Middle frontal gyrus (tissue), 1 donor: ENCODE data around the gene DNAJC12.
"Not testable (repeated sequence)": the region's sequence is repeated elsewhere in the genome, so short reads cannot be mapped to it uniquely, and the experiment has no call there.

Experiments used
- DNase-seq: peaks from one replicate; pipeline ENCODE4 v3.0.0-alpha.2; 2015; ENCODE audit warnings: low spot score; ENCODE audit errors: extremely low spot score

Gene DNAJC12

DNA sequence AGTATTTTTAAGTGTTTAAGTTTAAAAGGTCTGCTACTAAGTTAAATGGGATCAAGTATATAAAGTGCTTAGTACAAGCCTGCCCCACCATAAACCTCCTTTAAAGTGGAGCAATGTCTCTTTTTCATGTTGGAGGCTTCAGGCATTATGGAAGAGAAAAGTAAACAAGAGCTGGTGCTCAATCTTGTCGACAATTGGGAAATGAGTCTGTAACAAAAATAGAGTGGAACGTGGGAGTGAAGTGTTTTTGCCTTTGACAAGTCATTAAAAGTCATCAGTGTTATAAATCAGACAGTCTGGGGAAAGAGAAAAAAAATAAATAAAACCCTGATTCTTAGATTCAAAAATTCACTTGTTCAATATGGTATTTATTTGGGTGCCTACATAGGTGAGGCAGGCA is 44.7 kb downstream of the DNAJC12 start:
- DNase-seq = no peak

DNA sequence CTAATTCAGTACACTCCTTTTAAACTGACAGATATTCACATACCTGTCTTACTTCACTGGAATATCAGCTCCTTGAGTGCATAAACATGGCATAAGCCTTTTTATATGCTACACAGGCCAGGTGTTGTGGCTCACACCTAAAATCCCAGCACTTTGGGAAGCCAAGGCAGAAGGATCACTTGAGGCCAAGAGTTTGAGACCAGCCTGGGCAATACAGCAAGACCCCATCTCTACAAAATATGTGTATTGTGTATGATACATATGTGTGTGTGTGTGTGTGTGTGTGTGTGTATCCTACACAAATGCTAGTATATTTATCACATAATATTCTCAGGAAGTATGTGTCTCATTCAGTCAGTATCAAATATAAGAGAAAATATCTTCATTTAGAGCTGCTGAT is 45.3 kb downstream of the DNAJC12 start:
- DNase-seq = no peak

DNA sequence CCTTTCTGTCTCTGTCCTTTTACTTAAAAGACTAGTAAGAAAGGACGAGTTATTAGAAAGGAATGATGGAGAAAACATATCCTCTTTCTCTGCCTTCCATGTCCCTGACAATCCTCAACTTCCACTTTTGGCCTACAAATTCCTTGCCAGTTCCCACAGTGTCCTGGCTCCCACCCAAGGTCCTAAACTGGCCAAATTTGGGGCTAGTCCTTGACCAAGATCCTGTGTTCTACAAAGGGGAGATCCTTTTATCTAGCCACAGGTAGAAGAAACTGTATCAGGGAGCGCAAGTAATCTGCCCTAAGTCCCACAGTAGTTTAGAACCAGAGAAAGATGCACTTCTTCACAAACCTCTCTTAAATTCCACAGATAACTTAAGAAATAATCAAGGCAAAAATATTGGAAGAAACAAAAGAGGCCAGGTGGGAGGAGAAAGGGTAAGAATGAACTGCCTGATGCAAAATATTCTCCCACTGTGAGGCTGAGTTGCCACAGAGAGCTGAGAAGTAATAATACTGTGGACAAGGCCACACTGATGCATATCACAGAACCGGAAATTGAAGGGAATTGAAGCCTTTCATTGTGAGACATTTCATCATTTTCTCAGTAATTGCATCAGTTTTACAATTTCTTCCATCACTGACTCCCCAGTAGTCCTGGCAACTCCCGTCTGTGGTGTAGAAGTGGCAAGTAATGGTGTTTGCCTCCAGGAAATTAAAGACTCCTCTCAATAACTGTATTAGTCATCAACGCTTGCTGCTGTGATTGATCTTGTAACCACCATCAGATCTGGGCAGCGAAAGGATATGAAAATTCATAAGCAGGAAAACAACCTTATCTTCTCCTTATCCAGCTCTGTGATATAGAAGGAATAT is 47.2 kb downstream of the DNAJC12 start:
- DNase-seq = no peak

DNA sequence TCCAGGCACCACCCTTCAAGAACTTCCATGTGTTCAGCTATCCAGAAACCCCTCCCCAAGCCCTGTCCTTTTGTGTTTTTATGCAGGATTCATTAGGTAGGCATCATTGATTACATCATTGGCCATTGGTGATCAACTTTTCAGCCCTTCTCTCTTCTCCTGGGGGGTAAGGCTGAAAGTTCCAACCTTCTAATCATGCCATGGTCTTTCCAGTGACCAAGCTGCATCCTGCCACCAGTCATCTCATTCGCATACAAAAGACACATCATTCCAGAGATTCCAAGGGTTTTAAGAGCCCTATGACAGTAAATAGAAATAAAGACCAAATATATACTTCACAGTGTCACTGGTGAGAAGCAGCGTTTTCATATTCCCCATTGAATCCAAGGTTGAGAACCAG is 48.2 kb downstream of the DNAJC12 start:
- DNase-seq = no peak

DNA sequence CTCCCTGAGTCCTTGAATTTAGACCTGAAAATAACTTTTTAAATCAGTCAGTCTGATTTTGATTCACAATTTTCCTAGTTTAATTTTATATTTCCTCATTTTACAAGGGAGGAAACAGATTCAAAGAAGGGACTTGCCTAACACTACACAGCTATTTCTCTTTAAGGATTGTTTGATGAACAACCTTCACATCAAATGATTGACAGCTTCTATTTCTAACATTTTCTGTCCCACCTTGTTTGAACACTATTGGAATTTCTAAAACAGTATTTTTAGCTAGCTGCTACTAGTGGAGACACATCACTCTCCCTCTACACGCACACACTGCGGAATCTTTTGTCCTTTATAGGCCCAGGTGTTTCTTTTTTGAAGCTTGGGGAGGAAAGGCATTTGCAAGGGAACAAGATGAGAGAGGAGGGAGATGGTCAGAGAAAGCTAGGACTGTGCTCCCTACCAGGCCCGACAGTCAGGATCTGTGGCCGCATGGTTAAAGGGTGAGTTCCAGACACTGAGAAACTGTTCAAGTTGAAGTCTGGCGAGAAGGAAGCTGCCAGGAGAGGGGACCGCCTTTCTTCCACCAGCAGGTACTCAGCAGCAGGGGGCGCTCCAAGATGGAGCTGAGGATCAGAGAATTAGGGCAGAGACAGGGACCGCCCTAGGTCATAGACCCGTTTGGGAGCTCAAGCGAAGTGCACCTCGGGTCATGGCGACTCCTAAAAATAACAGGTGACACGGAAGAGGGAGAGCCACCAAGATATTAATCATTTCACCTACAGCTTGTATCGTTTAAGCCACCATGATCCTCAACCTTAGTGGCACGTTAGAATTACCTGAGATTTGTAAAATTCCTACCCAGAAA is 49.7 kb downstream of the DNAJC12 start:
- DNase-seq = no peak

DNA sequence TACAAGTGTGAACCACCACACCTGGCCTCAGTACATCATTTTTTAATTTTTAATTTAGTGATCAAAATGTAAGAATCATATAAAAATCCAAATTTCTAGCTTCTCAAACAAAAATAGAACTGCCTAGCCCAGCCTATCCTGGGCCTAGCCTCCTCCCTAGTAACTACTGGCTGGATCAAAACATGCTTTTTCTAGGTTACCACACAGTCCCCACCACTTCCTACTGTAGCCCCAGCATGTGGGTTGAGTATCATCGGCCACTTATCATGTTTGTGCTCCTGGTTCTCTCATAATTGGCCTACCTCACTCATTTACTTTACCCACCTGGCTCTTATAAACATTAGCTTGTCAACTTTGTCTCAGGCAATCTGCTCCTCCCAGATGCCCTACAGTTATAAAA is 52.9 kb downstream of the DNAJC12 start:
- no peak for DNase-seq

DNA sequence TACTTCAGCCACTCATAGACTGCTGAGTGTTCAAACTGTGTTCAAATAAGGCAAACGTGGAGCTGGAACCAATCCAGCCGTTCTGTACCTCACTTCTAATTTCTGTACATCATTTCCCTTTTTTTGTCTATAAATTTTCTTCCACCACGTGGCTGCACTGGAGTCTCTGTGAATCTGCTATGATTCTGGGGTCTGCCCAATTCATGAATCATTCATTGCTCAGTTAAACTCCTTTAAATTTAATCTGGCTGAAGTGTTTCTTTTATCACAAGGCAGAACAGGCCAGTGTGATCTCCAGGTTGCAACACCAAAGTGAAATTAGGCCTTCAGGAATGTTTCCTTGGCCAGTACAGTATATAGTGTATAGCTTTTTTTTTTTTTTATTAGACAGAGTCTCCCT is 53.5 kb downstream of the DNAJC12 start:
- no peak for DNase-seq

DNA sequence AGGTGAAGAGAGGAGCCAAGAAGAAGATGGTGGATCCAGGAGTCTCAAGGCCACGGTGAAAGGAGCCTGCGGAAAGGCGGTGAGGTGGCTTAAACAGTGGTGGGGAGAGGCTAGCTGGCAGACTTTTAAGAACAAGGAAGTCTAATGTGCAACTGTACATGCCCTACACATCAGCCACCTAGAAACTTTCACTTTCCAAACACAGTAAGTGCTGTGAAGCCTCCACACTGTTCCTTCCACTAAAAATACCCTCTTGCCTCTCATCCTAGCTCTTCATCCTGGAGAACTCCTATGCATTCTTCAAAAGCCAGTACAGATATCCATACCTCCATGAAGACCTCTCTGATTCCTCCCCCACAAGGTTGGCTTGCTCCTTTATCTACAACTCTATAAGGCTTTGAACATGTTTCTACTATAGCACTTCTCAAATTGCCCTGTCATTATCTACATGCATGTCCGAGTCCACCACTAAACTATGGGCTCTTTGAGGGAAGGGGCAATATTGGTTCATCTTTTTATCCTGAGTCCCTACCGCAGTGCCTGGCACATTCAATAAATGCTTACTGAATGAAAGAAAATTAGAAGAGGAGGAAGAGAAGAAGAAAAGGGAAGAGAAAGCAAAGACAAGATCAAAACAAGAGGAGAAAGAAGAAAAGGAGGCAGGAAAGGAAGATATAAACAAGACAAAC is 54.2 kb downstream of the DNAJC12 start:
- no peak for DNase-seq

DNA sequence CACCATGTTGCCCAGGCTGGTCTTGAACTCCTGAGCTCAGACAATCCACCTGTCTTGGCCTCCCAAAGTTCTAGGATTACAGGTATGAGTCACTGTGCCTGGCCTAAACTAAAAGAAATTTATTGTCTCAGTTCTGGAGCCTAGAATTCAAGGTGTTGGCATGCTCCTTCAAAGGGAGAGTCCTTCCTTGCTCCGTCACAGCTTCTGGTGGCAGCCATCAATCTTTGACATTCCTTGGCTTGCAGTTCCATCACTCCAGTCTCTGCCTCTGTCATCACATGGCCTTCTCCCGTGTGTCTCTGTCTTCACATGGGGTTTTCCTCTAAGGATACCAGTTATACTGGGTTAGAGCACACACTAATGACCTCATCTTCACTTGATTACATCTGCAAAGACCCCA is 55.5 kb downstream of the DNAJC12 start:
- DNase-seq = no peak

DNA sequence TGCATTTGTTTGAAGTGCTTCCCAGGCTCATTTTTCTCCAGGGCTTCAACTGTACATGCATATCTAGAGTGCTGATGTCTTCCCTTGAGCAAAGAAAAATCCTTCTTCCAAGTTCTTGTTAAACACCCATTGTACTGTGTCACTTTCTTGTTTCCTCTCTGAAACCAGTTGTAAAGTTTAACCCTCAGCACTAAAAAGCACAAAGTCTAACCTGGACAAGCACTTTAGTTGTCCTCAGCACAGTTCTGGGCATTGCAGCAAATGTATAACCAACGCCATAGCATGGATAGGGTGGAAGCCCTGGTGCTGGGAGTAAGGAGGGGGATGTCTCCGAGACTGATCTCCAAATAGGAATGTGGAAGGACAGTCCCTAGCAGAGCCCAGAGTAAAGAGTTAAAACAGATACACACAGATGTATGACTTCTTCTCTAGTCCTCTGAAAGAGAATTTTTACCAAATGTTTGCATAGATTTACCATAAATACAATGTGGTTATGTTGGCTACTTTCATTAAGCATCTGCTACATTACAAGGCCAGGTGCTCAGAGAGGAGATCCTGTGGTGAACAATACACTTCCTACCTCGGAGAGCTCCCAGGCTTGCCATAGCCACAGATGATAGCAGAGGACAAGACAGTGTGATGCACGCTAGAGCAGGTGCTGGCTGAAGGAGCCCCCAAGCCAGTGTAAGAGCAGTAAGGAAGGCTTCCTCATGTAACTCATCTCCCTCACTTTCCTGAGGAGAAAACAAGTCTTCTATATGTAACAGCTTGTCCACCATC is 57.0 kb downstream of the DNAJC12 start:
- DNase-seq = no peak

DNA sequence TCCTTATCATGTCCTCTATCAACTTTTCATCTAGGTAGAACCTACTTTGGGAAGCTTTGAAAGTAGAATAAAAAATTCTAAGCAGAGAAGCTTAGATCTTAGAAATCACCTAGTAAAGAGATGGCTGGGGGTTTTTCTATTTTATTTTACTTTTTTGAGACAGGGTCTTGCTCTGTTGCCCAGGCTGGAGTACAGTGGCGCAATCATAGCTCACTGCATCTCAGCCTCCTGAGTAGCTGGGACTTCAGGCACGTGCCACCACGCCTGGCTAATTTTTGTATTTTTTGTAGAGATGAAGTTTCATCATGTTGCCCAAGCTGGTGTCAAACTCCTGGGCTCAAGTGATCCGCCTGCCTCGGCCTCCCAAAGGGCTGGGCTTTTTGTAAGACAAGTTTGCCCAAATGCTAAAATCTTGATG is 57.8 kb downstream of the DNAJC12 start:
- DNase-seq = not testable (repeated sequence)

DNA sequence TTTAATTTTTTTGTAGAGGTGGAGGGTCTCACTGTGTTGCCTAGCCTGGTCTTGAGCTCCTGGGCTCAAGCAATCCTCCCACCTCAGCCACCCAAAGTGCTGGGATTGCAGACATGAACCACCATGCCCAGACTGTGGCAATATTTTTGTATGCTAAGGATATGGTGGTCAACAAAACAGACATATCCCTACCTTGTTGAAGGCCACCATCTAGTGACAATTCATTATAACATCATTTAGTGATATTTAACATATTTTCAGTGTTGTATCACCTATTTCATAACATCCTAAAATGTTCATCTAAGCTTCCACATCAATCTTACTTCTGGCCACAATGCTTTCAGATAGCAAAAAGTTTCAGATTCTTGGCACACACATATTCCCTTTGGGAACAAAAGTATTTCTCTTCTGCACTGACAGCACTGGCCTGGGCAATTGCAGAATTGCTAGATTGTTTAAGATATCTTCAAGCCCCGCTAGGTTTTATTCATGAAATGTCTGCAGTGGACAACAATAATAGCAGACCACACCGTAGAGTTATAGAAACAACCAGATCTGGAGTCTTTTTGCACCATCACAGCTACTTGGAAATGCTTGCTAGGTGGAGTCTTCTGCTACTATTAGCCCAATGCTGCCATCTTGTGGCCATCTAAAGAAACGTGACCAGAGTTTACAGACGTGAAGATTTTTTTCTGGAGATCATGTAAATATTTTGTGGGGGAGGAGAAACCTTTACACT is 58.4 kb downstream of the DNAJC12 start:
- no peak for DNase-seq

DNA sequence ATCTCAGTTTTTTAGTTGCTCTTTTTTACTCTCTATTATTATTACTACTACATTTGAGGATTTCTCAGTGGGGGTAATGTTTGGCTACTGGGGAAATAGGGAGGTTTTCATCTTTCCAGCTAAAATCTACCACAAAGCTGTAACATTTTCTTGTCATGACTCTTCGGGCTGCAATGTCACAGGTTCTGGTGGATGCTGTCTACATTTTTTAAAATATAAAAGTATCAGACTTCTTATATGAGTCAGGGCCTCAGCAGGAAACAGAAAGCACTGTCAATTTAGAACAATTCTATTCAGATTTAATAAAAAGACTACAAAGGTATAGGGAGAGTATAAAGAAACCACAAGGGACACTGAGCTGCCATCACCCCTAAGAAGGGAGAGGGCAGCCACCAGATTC is 61.6 kb downstream of the DNAJC12 start:
- no peak for DNase-seq

DNA sequence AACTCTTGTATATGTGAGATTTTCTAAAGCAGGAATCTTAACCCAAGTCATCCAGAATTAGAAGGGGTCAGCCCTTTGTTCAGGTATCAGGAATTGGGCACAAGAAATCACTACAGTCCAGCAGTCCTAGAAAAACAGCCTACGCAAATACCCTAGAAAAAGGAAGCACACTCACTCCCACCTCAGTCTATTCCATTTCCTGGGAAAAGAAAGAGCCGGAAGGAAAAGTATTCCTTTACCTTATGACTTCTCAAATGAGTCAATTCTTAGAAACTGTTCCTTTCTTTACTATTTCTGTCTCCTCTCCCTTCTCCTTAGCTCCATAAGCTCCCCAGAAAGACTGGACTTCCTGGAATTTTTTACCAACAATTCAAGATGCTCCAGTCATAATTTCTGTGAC is 62.7 kb downstream of the DNAJC12 start:
- DNase-seq = no peak

DNA sequence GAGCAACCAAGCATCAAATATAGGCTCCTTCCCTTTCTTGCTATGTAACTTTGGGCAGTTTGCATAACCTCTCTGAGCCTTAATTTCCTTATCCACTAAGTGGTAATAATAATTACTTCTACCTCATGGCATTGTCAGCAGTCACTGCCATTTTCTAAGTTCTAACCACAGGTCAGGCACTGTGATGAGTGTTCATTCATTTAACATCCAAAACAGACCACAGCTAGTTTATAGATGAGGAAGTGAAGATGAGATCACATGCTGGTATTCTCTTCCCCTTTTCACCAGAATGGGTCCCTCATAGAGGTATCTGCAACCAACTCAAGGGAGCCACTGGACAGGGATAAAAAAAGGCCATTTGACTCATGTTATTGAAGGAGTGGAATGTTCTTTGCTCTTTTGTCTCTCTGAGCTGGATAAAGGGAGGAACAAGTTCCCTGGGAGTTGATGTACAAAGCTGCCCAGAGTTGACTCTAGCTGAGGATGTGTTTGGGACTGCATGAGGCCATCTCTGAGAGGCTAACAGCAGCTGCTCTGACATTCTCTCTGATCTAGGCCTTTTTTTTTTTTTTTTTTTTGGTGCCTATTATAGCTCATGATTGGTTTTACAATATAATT is 65.0 kb downstream of the DNAJC12 start:
- no peak for DNase-seq

DNA sequence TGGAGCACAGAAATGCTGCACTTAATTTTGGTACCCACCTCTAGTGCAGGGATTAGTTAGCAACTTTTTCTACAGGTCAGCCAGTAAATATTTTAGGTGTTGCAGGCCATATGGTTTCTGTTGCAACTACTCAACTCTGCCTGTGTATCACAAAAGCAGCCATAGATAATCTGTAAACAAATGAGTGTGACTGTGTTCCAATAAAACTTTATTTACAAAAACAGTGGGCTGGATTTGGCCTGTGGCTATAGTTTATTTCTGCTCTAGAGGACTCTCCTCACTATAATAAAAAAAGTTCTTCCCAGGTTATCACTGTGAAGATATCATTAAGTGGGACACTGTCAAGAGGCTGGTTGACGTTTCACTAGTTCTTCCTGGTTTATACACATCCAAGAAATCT is 65.8 kb downstream of the DNAJC12 start:
- DNase-seq = no peak

DNA sequence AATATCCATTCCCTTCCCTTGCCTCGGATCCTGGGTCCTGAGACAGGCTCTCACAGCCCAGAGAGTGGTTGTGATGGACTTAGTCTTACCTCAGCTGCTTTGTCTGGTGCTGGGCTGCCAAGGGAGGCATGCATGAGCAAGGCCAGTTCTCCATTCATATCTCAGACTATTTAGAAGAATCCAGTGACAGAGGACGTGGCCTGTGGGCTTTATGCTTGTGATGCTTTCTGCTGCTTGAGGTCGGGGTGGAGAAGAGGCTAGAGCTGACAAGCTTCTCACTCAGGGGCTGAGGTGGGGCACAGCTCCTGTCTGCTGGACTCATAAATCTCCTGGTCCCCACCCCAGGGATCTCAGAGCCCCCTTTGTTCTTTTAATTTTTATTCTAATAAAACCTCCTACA is 66.8 kb downstream of the DNAJC12 start:
- DNase-seq = no peak

DNA sequence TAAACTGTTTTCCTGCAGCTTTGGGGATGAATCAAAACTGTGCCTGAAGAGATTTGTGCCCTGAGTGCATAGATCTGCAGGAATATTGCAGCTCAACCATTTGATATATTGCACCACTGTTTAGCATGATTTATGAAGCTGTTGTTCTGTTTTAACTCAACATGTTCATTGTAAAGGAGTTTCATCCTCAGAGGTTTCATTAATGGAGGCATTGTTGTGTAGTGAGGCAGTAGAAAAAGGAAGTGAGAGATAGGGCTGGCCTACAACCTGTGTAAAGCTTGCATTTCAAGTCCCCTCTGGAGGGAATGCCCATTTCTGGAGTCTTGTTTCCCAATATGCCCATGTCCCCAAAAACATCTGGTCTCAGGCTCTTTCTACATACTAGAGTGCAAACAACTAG is 67.5 kb downstream of the DNAJC12 start:
- DNase-seq = no peak

DNA sequence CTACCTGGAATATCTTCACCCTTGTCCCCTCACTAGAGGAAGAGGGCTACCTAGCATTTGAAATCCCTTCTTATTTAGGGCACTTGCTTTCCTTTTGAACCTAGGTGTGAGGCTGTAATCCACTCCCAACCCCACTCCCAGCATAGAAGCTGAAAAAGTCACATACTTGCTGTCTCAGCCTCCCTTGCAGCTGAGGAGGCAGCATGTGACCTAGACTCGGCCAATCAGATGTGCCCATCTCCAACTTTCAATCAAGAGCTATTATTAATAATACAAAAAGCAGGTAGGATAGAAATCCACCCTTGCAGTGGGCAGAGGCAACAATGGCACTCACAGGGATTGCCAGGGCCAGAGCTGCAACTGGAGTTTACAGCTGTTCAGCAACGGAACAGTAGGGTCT is 70.7 kb downstream of the DNAJC12 start:
- no peak for DNase-seq
